ENCODE results near the gene BCL2L11.

BCL2L11 gene

GRCh38 chr2:111157071-111157661, 36.5 kb downstream of the BCL2L11 start:
- no peak for DNase-seq (ENCODE audit: low spot score in 2 of 2)

GRCh38 chr2:111157798-111158197, 37.1 kb downstream of the BCL2L11 start:
- Histone ChIP-seq H3K9me3 (no peaks in the 10 kb centered on the region), H3K36me3 (replicated peaks) (peaks cover 22% of the 10 kb centered on the region; the same call in 1 of the 2 replicates), H3K4me1 (no peaks in the 10 kb centered on the region), H3K27me3 (ENCODE audit: low read depth) (no peaks in the 10 kb centered on the region), H3K4me3 (no peak overlapping the region)
- DNase-seq (ENCODE audit: low spot score in 2 of 2): no peak
- in situ Hi-C loops (cut with MboI; ENCODE audit: low sequenced_read_pairs): no loop called here

More at GRCh38 chr2:111157071-111157661, 36.5 kb downstream of the BCL2L11 start:
- H3K9me3 ChIP-seq: no peaks in the 10 kb centered on the region
- H3K4me1 ChIP-seq: no peaks in the 10 kb centered on the region
- H3K27me3 ChIP-seq (ENCODE audit: low read depth): no peaks in the 10 kb centered on the region
- H3K36me3 ChIP-seq (replicated peaks): peaks cover 26% of the 10 kb centered on the region
- in situ Hi-C loops (cut with MboI; ENCODE audit: low sequenced_read_pairs): no loop called here
- H3K4me3 ChIP-seq: no peak overlapping the region

DNA sequence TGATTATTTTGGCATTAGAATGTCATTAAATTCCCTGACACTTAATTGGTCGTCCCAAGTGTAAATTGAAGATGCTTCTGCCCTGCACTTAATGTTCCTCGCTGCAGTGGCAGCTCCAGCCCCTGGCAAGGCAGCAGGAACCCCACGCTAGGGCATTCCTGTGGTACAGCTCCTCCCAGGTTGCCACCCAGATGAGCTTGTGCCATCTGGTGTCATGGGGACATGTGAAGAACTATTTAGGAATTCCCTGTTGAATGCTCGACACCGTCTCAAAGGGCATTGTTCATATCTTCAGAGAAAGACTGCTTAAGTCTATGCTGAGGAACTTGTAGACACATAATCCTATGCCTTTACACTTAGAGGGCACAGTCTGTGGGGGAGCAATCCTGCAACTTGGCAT, 38.9 kb downstream of the BCL2L11 start:
- DNase-seq (ENCODE audit: low spot score in 2 of 2): no peak
- no peaks in the 10 kb centered on the region for H3K4me1 ChIP-seq
- in situ Hi-C loops (cut with MboI; ENCODE audit: low sequenced_read_pairs): no loop called here
- no peak overlapping the region for H3K4me3 ChIP-seq
- no peaks in the 10 kb centered on the region for H3K27me3 ChIP-seq (ENCODE audit: low read depth)
- H3K9me3 ChIP-seq: no peaks in the 10 kb centered on the region
- H3K36me3 ChIP-seq (replicated peaks): peaks cover 23% of the 10 kb centered on the region

- Histone ChIP-seq H3K36me3 (replicated peaks) (peaks cover 27% of the 10 kb centered on the region), H3K4me3 (no peak overlapping the region), H3K27me3 (ENCODE audit: low read depth) (no peaks in the 10 kb centered on the region), H3K4me1 (no peaks in the 10 kb centered on the region), H3K9me3 (no peaks in the 10 kb centered on the region)
- no peak for DNase-seq (ENCODE audit: low spot score in 2 of 2)
- in situ Hi-C loops (cut with MboI; ENCODE audit: low sequenced_read_pairs): no loop called here
Measured at GRCh38 chr2:111160758-111161157, 40.0 kb downstream of the BCL2L11 start.

GRCh38 chr2:111161971-111162370, 41.3 kb downstream of the BCL2L11 start:
- in situ Hi-C loops (cut with MboI; ENCODE audit: low sequenced_read_pairs): no loop called here

GRCh38 chr2:111162718-111163331, 42.1 kb downstream of the BCL2L11 start:
- Histone ChIP-seq H3K9me3 (no peaks in the 10 kb centered on the region), H3K4me1 (no peaks in the 10 kb centered on the region), H3K4me3 (no peak overlapping the region), H3K27me3 (ENCODE audit: low read depth) (no peaks in the 10 kb centered on the region), H3K36me3 (replicated peaks) (peaks cover 23% of the 10 kb centered on the region)
- in situ Hi-C loops (cut with MboI; ENCODE audit: low sequenced_read_pairs): no loop called here
- DNase-seq (ENCODE audit: low spot score in 2 of 2): no peak

More at GRCh38 chr2:111161971-111162370, 41.3 kb downstream of the BCL2L11 start:
- no peaks in the 10 kb centered on the region for H3K9me3 ChIP-seq
- peaks cover 22% of the 10 kb centered on the region for H3K36me3 ChIP-seq (replicated peaks)
- H3K4me3 ChIP-seq: no peak overlapping the region
- no peak for DNase-seq (ENCODE audit: low spot score in 2 of 2)
- H3K4me1 ChIP-seq: no peaks in the 10 kb centered on the region
- H3K27me3 ChIP-seq (ENCODE audit: low read depth): no peaks in the 10 kb centered on the region

- no peak for DNase-seq (ENCODE audit: low spot score in 2 of 2)
- Histone ChIP-seq H3K27me3 (ENCODE audit: low read depth) (no peaks in the 10 kb centered on the region), H3K4me1 (no peaks in the 10 kb centered on the region; the same call in none of the 2 replicates), H3K4me3 (no peak overlapping the region), H3K9me3 (no peaks in the 10 kb centered on the region), H3K36me3 (replicated peaks) (peaks cover 26% of the 10 kb centered on the region)
- in situ Hi-C loops (cut with MboI; ENCODE audit: low sequenced_read_pairs): no loop called here
Measured at GRCh38 chr2:111164078-111164477, 43.4 kb downstream of the BCL2L11 start.

DNA sequence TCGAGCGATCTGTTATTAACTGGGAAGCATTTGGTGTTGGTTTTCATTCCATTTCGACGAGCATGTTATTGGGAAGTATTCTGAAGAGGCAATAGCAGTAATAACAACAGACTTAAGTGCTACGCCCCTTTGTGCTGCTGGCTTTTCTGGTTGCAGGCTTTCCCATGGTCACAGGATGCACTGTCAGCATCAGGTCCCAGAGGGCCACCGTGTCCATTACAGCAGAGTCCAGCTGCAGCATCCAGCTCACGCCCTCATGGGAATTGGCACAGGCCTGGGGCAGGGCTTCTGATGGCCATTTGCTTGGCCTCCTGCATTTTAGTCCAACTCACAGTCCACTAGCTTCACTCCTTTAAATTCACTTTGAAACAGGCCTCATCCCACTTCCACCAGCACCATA, 44.4 kb downstream of the BCL2L11 start:
- Histone ChIP-seq H3K36me3 (replicated peaks) (peaks cover 26% of the 10 kb centered on the region), H3K9me3 (no peaks in the 10 kb centered on the region), H3K4me1 (no peaks in the 10 kb centered on the region; the same call in none of the 2 replicates), H3K27me3 (ENCODE audit: low read depth) (no peaks in the 10 kb centered on the region), H3K4me3 (no peak overlapping the region)
- DNase-seq (ENCODE audit: low spot score in 2 of 2): no peak
- in situ Hi-C loops (cut with MboI; ENCODE audit: low sequenced_read_pairs): no loop called here

DNA sequence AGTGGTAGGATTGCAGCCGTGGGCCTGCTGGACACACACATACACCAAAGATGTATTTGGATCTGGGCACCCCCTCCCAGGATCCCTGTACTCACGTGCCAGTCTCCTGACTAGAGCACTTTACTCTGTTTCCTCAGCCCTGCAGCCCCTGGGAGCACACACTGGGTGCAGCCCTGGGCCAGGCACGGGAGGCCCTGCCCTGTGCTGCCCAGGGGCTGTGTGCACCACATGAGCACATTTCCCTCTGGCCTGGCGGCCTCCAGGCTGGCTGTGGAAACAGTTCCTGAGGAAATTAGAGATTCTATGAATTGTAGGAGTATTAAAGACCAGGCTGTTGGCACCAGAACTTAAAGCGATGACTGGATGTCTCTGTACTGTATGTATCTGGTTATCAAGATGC, 45.4 kb downstream of the BCL2L11 start:
- Histone ChIP-seq H3K4me1 (no peaks in the 10 kb centered on the region; the same call in none of the 2 replicates), H3K27me3 (ENCODE audit: low read depth) (no peaks in the 10 kb centered on the region), H3K9me3 (no peaks in the 10 kb centered on the region), H3K4me3 (no peak overlapping the region), H3K36me3 (replicated peaks) (peaks cover 25% of the 10 kb centered on the region)
- no peak for DNase-seq (ENCODE audit: low spot score in 2 of 2)
- in situ Hi-C loops (cut with MboI; ENCODE audit: low sequenced_read_pairs): no loop called here

DNA sequence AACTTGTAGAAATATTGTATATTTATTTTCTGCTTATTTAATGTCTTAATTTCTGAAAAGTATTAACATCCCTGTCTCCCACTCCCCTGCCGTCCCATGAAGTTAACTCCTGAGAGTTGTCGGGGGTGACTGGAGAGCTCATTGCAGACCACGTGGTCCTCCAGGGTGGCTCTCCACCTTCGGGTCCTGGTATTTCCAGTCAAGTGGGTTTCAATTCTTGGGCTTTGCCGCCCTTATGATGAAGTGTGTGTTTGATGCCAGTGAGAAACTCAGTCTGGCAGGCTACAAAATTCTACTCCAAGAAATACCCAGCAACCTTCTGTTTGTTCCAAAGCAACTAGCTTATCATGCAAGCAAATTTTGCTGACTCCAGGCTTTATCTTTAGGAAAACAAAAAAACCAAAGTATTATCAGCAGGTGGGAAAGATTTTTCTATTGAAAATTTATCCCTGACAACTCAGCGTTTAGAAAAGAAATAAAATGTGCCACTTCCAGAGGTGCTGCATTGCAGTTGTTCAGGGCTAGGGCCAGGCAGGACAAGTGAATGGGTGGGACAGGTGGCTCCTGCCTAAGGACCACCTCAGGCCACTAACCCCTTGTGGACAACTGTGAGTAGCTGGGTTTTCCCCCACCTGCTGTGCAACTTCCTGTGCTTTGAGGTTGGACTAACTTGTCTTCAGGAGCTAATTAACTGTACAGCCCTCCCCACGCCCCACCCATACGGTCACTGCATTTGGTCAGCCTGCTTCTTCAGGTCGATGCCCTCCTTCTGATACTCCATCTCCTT, 46.6 kb downstream of the BCL2L11 start:
- no peaks in the 10 kb centered on the region for H3K9me3 ChIP-seq
- no peak for DNase-seq (ENCODE audit: low spot score in 2 of 2)
- in situ Hi-C loops (cut with MboI; ENCODE audit: low sequenced_read_pairs): no loop called here
- H3K4me1 ChIP-seq: no peaks in the 10 kb centered on the region; the same call in none of the 2 replicates
- no peak overlapping the region for H3K4me3 ChIP-seq
- H3K36me3 ChIP-seq (replicated peaks): peaks cover 20% of the 10 kb centered on the region
- no peaks in the 10 kb centered on the region for H3K27me3 ChIP-seq (ENCODE audit: low read depth)

DNA sequence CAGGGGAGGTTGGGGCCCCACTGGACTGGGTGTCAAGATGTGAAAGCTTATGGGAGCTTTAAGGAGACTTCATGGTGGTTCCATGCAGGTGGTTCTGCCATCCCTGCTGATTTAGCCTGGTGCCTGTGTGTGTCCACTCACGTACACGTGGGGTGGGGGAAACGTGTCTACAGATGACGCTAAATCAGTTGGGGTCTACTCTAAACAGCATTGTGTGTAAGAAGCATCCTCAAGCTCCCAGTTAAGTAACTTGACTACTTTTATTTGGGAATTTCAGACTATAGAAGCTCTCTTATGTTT, 47.1 kb downstream of the BCL2L11 start:
- no peaks in the 10 kb centered on the region for H3K9me3 ChIP-seq
- no peak for DNase-seq (ENCODE audit: low spot score in 2 of 2)
- no peaks in the 10 kb centered on the region; the same call in none of the 2 replicates for H3K4me1 ChIP-seq
- in situ Hi-C loops (cut with MboI; ENCODE audit: low sequenced_read_pairs): no loop called here
- H3K27me3 ChIP-seq (ENCODE audit: low read depth): no peaks in the 10 kb centered on the region
- no peak overlapping the region for H3K4me3 ChIP-seq
- peaks cover 20% of the 10 kb centered on the region for H3K36me3 ChIP-seq (replicated peaks)

DNA sequence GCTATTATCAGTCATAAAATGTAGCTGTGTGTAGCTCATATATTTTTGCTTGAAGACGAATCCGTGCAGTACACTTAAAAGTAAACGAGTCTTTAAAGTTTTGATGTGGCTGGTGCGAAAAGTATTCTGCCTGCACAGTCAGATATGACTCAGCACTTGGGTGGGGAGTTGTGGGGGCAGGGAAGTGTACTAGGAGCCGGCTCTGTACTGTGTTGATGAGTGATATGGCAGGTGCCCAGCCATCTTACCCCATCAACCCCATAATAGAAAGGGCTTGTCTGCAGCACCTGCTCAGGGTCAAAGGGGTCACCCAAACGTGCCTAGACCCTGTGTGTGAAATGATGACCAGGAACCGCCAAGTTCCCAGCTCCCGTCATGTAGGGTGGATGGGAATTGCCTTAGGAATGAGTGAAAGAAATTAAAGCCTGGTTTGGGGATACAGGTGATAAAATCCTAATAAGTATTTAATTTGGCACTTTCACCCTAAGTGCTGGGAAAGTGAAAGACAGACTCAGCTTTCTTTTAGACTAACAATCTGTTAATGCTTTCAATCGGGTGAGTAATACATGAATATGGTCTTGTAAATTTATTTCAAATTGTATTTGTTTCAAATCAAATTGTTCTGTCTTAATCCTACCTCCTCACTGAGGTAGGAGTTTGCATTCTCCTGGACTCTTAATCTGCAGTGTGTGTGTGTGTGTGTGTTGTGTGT, 48.0 kb downstream of the BCL2L11 start:
- in situ Hi-C loops (cut with MboI; ENCODE audit: low sequenced_read_pairs): no loop called here
- Histone ChIP-seq H3K36me3 (replicated peaks) (peaks cover 20% of the 10 kb centered on the region), H3K27me3 (ENCODE audit: low read depth) (no peaks in the 10 kb centered on the region), H3K4me1 (no peaks in the 10 kb centered on the region; the same call in none of the 2 replicates), H3K9me3 (no peaks in the 10 kb centered on the region), H3K4me3 (no peak overlapping the region)
- peak in 1 of 2 experiments; percentile 18 for DNase-seq (ENCODE audit: low spot score in 2 of 2)

DNA sequence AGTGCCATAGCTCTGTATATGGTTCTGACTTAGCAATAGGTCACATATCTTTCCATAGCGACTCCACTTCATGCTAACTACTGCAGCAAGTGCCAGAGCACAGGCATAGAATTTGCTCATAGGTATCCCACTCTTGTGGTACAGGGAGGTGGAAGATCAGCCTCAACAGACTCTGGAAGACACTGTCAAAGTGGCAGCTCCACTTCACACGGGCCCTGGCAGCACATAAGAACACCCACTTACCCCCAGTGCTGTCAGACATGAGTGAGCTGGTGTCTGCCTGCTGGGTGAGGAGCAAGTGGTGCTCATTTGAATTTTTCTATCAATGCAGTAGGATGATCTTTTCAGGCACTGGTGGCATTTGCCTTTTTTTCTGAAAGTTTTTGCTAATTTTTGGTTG, 48.6 kb downstream of the BCL2L11 start:
- DNase-seq (ENCODE audit: low spot score in 2 of 2): no peak
- in situ Hi-C loops (cut with MboI; ENCODE audit: low sequenced_read_pairs): no loop called here

More for the DNA sequence above, 48.6 kb downstream of the BCL2L11 start:
- Histone ChIP-seq H3K9me3 (no peaks in the 10 kb centered on the region), H3K27me3 (ENCODE audit: low read depth) (no peaks in the 10 kb centered on the region), H3K4me3 (no peak overlapping the region), H3K36me3 (replicated peaks) (peaks cover 18% of the 10 kb centered on the region), H3K4me1 (no peaks in the 10 kb centered on the region; the same call in none of the 2 replicates)
